Measurements from ENCODE around the gene TSPYL4.

DNA sequence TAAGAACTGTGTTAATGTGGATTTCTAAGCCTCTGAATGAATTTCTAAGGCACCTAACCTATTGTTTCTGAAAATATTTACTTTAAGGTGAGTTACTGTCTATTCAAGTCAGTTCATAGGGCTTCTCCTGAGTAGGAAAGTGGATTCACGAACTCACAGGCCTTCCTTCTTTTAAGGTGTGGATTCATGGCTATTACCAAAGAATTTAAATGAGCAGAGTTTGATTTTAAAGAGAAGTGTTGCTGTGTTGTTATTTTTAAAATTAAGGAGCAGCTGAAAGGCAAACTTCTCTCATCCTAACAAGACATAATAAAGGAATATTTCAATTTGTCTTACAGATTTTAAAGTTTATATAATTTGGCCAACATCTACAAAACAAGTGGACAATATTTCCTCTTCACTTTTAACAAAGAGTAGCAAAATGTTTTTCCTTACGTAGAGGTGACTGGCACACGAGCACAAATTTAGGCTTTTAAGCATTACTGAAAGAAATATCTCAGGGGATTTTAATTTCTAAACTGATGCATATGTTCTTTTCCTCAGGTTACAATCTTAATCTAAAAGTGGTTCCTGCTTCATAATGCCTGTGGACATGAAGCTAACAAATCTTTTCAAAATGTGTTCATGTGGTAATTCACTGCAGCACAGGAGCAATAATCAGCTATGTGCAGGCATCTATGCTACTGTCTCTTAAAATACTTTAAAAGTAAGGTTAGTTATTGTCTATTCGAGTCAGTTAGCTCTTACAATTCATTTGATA is 602 bp upstream of the TSPYL4 start:
- TF ChIP-seq POLR2A (IDR thresholded peaks at IDR 0.05; ENCODE audit: low read depth, low read length) (no peak), POLR2AphosphoS5 (IDR thresholded peaks at IDR 0.05; ENCODE audit: low read depth, low read length) (no peak)
